Tibial nerve (tissue), 4 donors: ENCODE results near the gene SNX9.

Experiments
- CTCF ChIP-seq, 5 experiments: fragments of 200-600 bp in 3 of 5; fragments of 450-650 bp in 2 of 5; sonication (generic) in 3 of 5; IDR thresholded peaks; one replicate each; pipeline ENCODE4 v1.5.1; 2016 to 2019; ENCODE audit warnings: antibody characterized with exemption in 5 of 5, mild to moderate bottlenecking in 3 of 5, moderate library complexity in 2 of 5
- EP300 ChIP-seq, 2 donors: sonication (generic); formaldehyde crosslinking; IDR thresholded peaks; one replicate each; pipeline ENCODE4 v1.6.1; 2017; ENCODE audit warnings: antibody characterized with exemption in 2 of 2, mild to moderate bottlenecking in 1 of 2
- POLR2A ChIP-seq, 2 donors: fragments of 450-650 bp; IDR thresholded peaks; one replicate each; pipeline ENCODE4 v1.6.1; 2017; ENCODE audit warnings: antibody characterized with exemption in 2 of 2, mild to moderate bottlenecking in 2 of 2, moderate library complexity in 2 of 2

- no peak for TF ChIP-seq CTCF (IDR thresholded peaks at IDR 0.05)
- TF ChIP-seq EP300 (IDR thresholded peaks at IDR 0.05): no peak
- no peak for TF ChIP-seq POLR2A (IDR thresholded peaks at IDR 0.05)
These were observed 120.4 kb downstream of the SNX9 start for GRCh38 chr6:157943249-157943963.
